Fibroblast of villous mesenchyme (primary cell): ENCODE results near the gene SMG6. TPM values are rescaled to one million over a fixed set of nuclear protein-coding genes. Genes with fewer than 3 reads are reported as not detected.
A peak's percentile ranks its signal among the peaks of the same experiment; 100 is the strongest.

Experiments used
- DNase-seq: peaks from one replicate; pipeline ENCODE4 v3.0.0-alpha.2; 2010; ENCODE audit warnings: low read depth
- H3K4me3 ChIP-seq: 2 replicates; pipeline ENCODE4 v1.5.1; 2011; ENCODE audit warnings: low read depth, mild to moderate bottlenecking, low read length
- CTCF ChIP-seq: IDR thresholded peaks from 2 replicates; pipeline ENCODE4 v1.5.1; 2012; ENCODE audit warnings: low read depth, mild to moderate bottlenecking, low read length; ENCODE audit not compliant: insufficient read depth
- total RNA-seq: library from RNA; depleted of rRNA; stranded (reverse); fragments of >200 nt; gene quantifications from 2 replicates; pipeline ENCODE4 v1.2.3, GENCODE V29; 2012

Gene SMG6
- total RNA-seq, 1 donor, result 50.5 TPM

- DNase-seq, result no peak
- TF ChIP-seq CTCF, result peak; percentile 65
- peak overlapping the region; percentile 100 for H3K4me3 ChIP-seq
These were observed 272.8 kb downstream of the SMG6 start for GRCh38 chr17:2030779-2031163.

- peak; percentile 90 for DNase-seq
- TF ChIP-seq CTCF, result no peak
- H3K4me3 ChIP-seq, result peak within 1 kb of the TSS; percentile 100
These were observed 273.4 kb downstream of the SMG6 start, which contains the start of gene DPH1 for GRCh38 chr17:2029911-2030778. Gene DPH1 (plus strand): TSS chr17:2030153. CDS start chr17:2030170, 17 bp downstream.

- no peak for TF ChIP-seq CTCF
- H3K4me3 ChIP-seq, result no peak overlapping the region
- DNase-seq, result no peak
These were observed 274.8 kb downstream of the SMG6 start for GRCh38 chr17:2028737-2029136.

GRCh38 chr17:2028234-2028614 lies 275.4 kb downstream of the SMG6 start:
- TF ChIP-seq CTCF, result no peak
- DNase-seq, result no peak
- no peak overlapping the region for H3K4me3 ChIP-seq

- H3K4me3 ChIP-seq, result no peak overlapping the region
- no peak for DNase-seq
- no peak for TF ChIP-seq CTCF
These were observed 275.9 kb downstream of the SMG6 start for GRCh38 chr17:2027528-2028233.

- H3K4me3 ChIP-seq, result peak overlapping the region; percentile 56
- peak; percentile 81 for TF ChIP-seq CTCF
- DNase-seq, result peak; percentile 68
These were observed 277.8 kb downstream of the SMG6 start for GRCh38 chr17:2025622-2026309.
